Measurements from ENCODE around the gene HOOK1.

DNA sequence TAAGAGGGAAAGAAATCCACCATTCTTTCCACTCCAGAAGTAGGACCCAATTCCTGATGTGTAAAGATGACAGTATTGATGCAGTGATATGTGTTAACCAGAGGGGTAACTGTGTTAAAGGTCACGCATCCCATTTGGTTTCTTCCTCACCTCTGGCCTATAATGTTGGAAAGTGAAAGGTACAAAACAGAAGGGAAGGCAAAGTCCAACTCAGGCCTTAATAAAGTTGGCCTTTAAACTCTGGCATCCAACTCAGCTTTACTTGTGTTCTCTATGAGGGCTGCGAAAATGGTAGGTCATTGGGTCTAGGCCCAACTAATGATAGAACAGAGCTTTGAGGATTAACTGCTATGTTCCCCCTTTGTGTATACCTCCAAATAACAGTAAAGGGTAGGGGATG is 93.9 kb downstream of the HOOK1 start:
- TF ChIP-seq CTCF (IDR thresholded peaks at IDR 0.05; ENCODE audit: low read length) = no peak
- TF ChIP-seq EZH2 (optimal IDR thresholded peaks at IDR 0.05; ENCODE audit: low read depth, low read length) = no peak
- no peak for TF ChIP-seq EZH2phosphoT487 (IDR thresholded peaks at IDR 0.05; ENCODE audit: low read length)
